HG03442 (cell line): ENCODE measurements around the gene ACTBL2.

Source experiments
- ATAC-seq: cut with Tn5 transposase; IDR thresholded peaks from one replicate; pipeline ENCODE4 v1.9.1; 2021; ENCODE audit warnings: mild to moderate bottlenecking, moderate library complexity; ENCODE audit not compliant: unreplicated experiment

ACTBL2 gene

GRCh38 chr5:57450991-57451876 is 31.4 kb downstream of the ACTBL2 start:
- ATAC-seq = no peak

- no peak for ATAC-seq
These were observed 33.9 kb downstream of the ACTBL2 start for GRCh38 chr5:57448751-57449150.

GRCh38 chr5:57448287-57448686 is 34.3 kb downstream of the ACTBL2 start:
- no peak for ATAC-seq

- no peak for ATAC-seq
These were observed 35.0 kb downstream of the ACTBL2 start for GRCh38 chr5:57447658-57448057.

GRCh38 chr5:57446966-57447365 is 35.6 kb downstream of the ACTBL2 start:
- ATAC-seq = no peak

- ATAC-seq = no peak
These were observed 36.9 kb downstream of the ACTBL2 start for GRCh38 chr5:57445705-57446037.

- ATAC-seq = no peak
These were observed 37.5 kb downstream of the ACTBL2 start for GRCh38 chr5:57445006-57445704.

- peak; percentile 69 for ATAC-seq
These were observed 40.4 kb downstream of the ACTBL2 start for GRCh38 chr5:57442080-57442839.

- peak; percentile 31 for ATAC-seq
These were observed 41.1 kb downstream of the ACTBL2 start for GRCh38 chr5:57441557-57441956.

- ATAC-seq = no peak
These were observed 43.0 kb downstream of the ACTBL2 start for GRCh38 chr5:57439601-57440000.

- no peak for ATAC-seq
These were observed 44.4 kb downstream of the ACTBL2 start for GRCh38 chr5:57437976-57438805.

- no peak for ATAC-seq
These were observed 46.0 kb downstream of the ACTBL2 start for GRCh38 chr5:57436586-57436985.

- ATAC-seq = no peak
These were observed 46.9 kb downstream of the ACTBL2 start for GRCh38 chr5:57435701-57436134.

GRCh38 chr5:57434683-57435082 is 47.9 kb downstream of the ACTBL2 start:
- no peak for ATAC-seq

- no peak for ATAC-seq
These were observed 48.4 kb downstream of the ACTBL2 start for GRCh38 chr5:57434227-57434640.

- no peak for ATAC-seq
These were observed 49.7 kb downstream of the ACTBL2 start for GRCh38 chr5:57432876-57433275.

GRCh38 chr5:57431759-57432158 is 50.9 kb downstream of the ACTBL2 start:
- no peak for ATAC-seq
